ENCODE measurements around the gene CPT1B.
"Not testable (repeated sequence)": the region's sequence is repeated elsewhere in the genome, so short reads cannot be mapped to it uniquely, and the experiment has no call there.

Gene CPT1B

DNA sequence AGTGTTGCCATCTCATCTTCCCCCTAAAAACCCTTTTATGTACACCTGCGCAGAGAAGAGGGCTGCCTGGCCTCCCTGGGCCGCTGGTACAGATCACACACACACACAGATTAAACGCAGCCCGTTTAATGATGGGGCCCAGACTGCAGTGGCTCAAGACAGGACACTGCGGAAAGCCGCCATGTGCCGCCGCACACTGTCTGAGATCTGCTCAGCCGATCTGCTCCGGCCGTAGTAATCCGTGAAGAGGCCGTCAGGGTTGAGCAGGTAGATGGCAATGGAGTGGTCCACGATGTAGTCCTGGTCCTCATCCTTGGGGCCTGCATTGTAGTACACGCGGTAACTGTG lies 54.8 kb downstream of the CPT1B start:
- no peak overlapping the region for H3K4me3 ChIP-seq (ENCODE audit: low read depth, low read length)
- no peak for DNase-seq (ENCODE audit: low read depth)

DNA sequence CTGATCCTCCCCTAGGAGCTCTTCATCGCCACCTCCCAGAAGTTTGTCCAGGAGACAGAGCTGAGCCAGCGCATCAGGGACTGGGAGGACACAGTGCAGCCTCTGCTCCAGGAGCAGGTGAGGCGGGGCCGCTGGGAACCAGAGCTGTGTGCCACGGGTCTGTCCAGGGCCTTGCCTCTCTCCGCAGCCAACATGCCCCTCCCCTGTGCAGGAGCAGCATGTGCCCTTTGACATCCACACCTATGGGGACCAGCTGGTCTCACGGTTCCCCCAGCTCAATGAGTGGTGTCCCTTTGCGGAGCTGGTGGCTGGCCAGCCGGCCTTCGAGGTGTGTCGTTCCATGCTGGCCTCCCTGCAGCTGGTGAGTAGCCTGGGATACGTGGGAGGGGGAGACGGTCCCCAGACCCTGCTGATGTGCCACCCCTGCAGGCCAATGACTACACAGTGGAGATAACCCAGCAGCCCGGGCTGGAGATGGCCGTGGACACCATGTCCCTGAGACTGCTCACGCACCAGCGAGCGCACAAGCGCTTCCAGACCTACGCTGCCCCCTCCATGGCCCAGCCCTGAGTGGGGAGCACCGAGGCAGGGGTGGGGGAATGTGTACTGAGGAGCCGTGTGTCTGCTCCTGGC lies 55.3 kb downstream of the CPT1B start:
- no peak overlapping the region for H3K4me3 ChIP-seq (ENCODE audit: low read depth, low read length)
- no peak for DNase-seq (ENCODE audit: low read depth)

DNA sequence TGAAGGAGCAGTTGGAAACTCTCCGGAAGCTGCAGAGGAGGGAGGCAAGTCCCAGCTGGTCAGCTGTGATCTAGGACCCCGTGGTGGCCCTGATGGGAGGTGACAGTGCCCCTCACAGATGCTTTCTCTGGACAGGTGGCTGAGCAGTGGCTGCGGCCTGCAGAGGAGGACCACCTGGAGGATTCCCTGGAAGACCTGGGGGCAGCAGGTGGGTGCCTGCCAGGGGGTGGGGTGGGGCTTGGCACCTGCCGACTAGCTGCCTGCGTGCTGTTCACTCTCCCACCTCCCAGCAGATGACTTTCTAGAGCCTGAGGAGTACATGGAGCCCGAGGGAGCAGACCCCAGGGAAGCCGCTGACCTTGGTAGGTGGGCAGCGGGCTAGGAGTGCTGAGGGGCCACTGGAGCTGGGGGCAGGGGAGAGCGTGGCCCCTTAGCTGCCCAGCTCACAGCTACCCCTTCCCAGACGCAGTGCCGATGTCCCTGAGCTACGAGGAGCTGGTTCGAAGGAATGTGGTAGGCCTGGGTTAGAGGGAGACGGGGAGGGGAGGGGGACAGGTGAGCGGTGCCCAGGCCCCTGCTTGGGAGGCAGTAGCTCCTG lies 55.9 kb downstream of the CPT1B start:
- H3K4me3 ChIP-seq (ENCODE audit: low read depth, low read length): no peak overlapping the region
- DNase-seq (ENCODE audit: low read depth): no peak

DNA sequence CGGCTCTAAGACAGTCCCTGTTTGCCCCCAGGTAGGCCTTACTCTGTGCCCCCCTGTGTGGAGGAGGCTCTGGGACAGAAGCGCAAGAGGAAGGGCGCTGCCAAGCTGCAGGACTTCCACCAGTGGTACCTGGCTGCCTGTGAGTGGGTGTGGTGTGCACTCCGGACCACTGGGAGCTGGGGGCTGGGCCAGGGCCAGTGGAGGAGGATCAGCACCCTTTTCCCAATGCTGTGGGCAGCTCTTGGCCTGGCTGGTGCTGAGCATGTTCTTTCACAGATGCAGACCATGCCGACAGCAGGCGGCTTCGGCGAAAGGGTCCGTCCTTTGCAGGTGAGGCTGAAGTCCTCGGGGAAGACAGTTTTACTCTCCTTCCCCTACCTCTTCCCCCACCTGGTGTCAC lies 56.5 kb downstream of the CPT1B start:
- no peak overlapping the region for H3K4me3 ChIP-seq (ENCODE audit: low read depth, low read length)
- no peak for DNase-seq (ENCODE audit: low read depth)

DNA sequence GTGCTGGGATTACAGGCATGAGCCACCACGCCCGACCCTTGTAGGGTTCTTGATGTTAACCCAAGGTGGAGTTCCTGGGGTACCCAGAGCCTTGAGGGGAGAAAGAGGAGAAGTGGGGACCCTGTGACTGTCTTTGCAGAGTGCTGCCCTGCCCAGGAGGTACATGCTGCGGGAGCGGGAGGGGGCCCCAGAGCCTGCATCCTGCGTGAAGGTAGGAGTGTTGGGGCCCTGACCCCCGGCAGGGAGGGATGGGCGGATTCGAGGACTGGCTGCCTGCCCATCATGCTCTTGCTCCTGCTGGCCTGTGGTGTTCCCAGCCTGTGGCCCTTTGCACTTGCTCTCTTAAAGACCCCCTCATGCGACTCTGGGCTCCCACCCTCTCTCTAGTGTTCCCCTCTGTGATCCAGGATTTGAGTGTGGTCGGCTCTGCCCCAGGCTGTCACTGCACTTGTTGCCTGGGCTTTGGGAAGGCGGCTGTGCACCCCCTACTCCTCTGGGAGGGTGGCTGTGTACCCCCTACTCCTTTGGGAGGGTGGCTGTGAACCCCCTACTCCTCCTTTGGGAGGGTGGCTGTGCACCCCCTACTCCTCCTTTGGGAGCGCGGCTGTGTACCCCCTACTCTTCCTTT lies 57.3 kb downstream of the CPT1B start:
- no peak for DNase-seq (ENCODE audit: low read depth)
- no peak overlapping the region for H3K4me3 ChIP-seq (ENCODE audit: low read depth, low read length)

DNA sequence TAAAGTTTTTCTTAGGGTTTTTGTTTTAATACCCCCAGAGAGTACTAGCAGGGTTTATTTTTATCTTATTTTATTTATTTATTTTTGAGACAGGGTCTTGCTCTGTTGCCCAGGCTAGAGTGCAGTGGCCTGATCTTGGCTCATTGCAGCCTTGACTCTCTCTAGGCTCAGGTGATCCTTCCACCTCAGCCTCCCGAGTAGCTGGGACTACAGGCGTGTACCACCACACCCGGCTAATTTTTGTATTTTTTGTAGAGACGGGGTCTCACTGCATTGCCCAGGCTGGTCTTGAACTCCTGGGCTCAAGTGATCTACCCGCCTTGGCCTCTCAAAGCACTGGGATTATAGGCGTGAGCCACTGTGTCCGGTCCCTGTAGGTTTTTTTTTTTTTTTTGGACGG lies 58.0 kb downstream of the CPT1B start:
- not testable (repeated sequence) for H3K4me3 ChIP-seq (ENCODE audit: low read depth, low read length); DNase-seq (ENCODE audit: low read depth)

DNA sequence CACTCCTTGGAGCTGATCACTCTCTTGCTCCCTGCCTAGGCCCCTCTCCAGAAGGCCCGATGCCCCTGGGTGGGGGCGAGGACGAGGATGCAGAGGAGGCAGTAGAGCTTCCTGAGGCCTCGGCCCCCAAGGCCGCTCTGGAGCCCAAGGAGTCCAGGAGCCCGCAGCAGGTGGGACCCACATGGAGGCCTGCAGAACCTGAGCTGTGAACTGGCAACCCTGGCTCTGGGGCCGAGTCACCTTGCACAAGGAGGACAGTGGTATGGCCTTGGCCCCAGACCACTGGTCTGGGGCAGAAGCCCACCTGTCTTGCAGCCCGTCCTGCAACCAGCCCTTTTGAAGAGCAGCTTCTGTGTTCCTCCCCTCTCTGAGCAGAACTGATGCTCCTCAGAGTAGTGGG lies 59.1 kb downstream of the CPT1B start:
- no peak overlapping the region for H3K4me3 ChIP-seq (ENCODE audit: low read depth, low read length)
- no peak for DNase-seq (ENCODE audit: low read depth)
